HG03342 (cell line): ENCODE data around the gene RIN2.

ENCODE experiments used
- ATAC-seq: cut with Tn5 transposase; IDR thresholded peaks from one replicate; pipeline ENCODE4 v1.9.1; 2021; ENCODE audit warnings: mild to moderate bottlenecking, moderate library complexity; ENCODE audit not compliant: unreplicated experiment

RIN2 gene

GRCh38 chr20:19760371-19760721 is 2.3 kb downstream of the RIN2 start:
- no peak for ATAC-seq

GRCh38 chr20:19761326-19761725 is 3.3 kb downstream of the RIN2 start:
- no peak for ATAC-seq

GRCh38 chr20:19761841-19762240 is 3.8 kb downstream of the RIN2 start:
- no peak for ATAC-seq

GRCh38 chr20:19764207-19764606 is 6.1 kb downstream of the RIN2 start:
- no peak for ATAC-seq

GRCh38 chr20:19765266-19765665 is 7.2 kb downstream of the RIN2 start:
- ATAC-seq = no peak

GRCh38 chr20:19765913-19766312 is 7.9 kb downstream of the RIN2 start:
- no peak for ATAC-seq

- no peak for ATAC-seq
These were observed 9.0 kb downstream of the RIN2 start for GRCh38 chr20:19767070-19767469.

- no peak for ATAC-seq
These were observed 10.3 kb downstream of the RIN2 start for GRCh38 chr20:19768325-19768842.

- ATAC-seq = no peak
These were observed 11.4 kb downstream of the RIN2 start for GRCh38 chr20:19769507-19769906.

- ATAC-seq = no peak
These were observed 12.3 kb downstream of the RIN2 start for GRCh38 chr20:19770375-19770774.

- ATAC-seq = no peak
These were observed 13.0 kb downstream of the RIN2 start for GRCh38 chr20:19771031-19771430.

GRCh38 chr20:19773471-19773870 is 15.4 kb downstream of the RIN2 start:
- no peak for ATAC-seq

GRCh38 chr20:19774135-19774933 is 16.3 kb downstream of the RIN2 start:
- no peak for ATAC-seq

- no peak for ATAC-seq
These were observed 17.5 kb downstream of the RIN2 start for GRCh38 chr20:19775353-19776253.

- no peak for ATAC-seq
These were observed 19.3 kb downstream of the RIN2 start for GRCh38 chr20:19777315-19777714.

- ATAC-seq = no peak
These were observed 19.9 kb downstream of the RIN2 start for GRCh38 chr20:19777981-19778380.

- ATAC-seq = no peak
These were observed 20.3 kb downstream of the RIN2 start for GRCh38 chr20:19778404-19778803.

GRCh38 chr20:19779634-19780033 is 21.6 kb downstream of the RIN2 start:
- ATAC-seq = no peak

GRCh38 chr20:19780261-19780660 is 22.2 kb downstream of the RIN2 start:
- no peak for ATAC-seq

- no peak for ATAC-seq
These were observed 23.2 kb downstream of the RIN2 start for GRCh38 chr20:19781235-19781634.

GRCh38 chr20:19782669-19783068 is 24.6 kb downstream of the RIN2 start:
- no peak for ATAC-seq

- ATAC-seq = no peak
These were observed 25.9 kb downstream of the RIN2 start for GRCh38 chr20:19783966-19784401.
